Colonic mucosa (tissue), 4 donors: ENCODE measurements around the gene TANC1. TPM values are rescaled to one million over a fixed set of nuclear protein-coding genes. Genes with fewer than 3 reads are reported as not detected.

Experiments
- DNase-seq: peaks from one replicate; pipeline ENCODE4 v3.0.0-alpha.2; 2020
- H3K27ac ChIP-seq: fragments of 200-600 bp; one replicate; pipeline ENCODE4 v1.8.0; 2021
- H3K27me3 ChIP-seq: fragments of 200-600 bp; one replicate; pipeline ENCODE4 v1.8.0; 2021
- H3K36me3 ChIP-seq: fragments of 200-600 bp; one replicate; pipeline ENCODE4 v1.8.0; 2021
- H3K4me1 ChIP-seq: fragments of 200-600 bp; one replicate; pipeline ENCODE4 v1.8.0; 2021; ENCODE audit warnings: mild to moderate bottlenecking
- H3K4me3 ChIP-seq: fragments of 200-600 bp; one replicate; pipeline ENCODE4 v1.8.0; 2021
- H3K9ac ChIP-seq, 2 donors: one replicate each; pipeline ENCODE4 v1.7.0; 2013; ENCODE audit warnings: control low read depth in 2 of 2, low read depth in 2 of 2, low read length in 2 of 2
- H3K9me3 ChIP-seq: fragments of 200-600 bp; one replicate; pipeline ENCODE4 v1.8.0; 2021
- intact Hi-C: fragments of 100-400 bp; cut with DNase I; formaldehyde crosslinking; loops from one replicate; pipeline ENCODE4 v1.14.1; 2022
- total RNA-seq, 2 donors: library from RNA; stranded (reverse); fragmentation: NEBNext Ultra II Directional in 1 of 2; extraction: Animal tissue kit (Norgen Biotek cat#: 25700) in 1 of 2; gene quantifications; one replicate each; pipeline ENCODE4 v1.2.1, GENCODE V29; 2021
- TF ChIP-seq, protein P1 (sequence below): fragments of 200-600 bp; IDR thresholded peaks from one replicate; pipeline ENCODE4 v1.8.0; 2022; ENCODE audit warnings: antibody characterized with exemption, mild to moderate bottlenecking
- donor health status: healthy.
- donor health status: DM: no; HTN: no; CAD: no.
- donor health status: DM: no; HTN: no; CAD: no.

TANC1 gene
- total RNA-seq, 2 donors from 2014 or later: 28.3 to 32.7 TPM

DNA sequence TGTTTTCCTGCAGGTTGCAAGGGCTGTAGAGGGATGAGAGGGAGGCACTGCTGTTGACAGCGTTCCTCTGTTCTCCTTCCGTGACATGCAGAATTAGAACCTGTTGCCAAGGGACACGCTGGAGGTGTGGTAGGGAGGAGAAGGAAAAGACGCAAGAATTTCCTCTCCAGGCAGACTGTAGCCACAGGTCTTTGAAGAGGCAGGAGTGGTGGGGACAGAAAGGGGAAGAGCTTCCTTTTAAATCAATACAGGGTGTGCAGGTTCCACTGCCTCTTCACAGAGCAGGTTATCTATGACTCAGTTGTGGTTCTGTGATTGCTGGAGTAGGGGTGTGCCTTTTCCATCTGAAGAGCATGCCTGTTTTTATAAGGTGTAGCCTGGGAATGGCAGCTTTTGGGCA lies 185.0 kb downstream of the TANC1 start:
- intact Hi-C loops: no loop called here
- no peaks in the 10 kb centered on the region for H3K9me3 ChIP-seq
- peak; percentile 84 for DNase-seq
- H3K27me3 ChIP-seq: no peaks in the 10 kb centered on the region
- peaks cover 27% of the 10 kb centered on the region for H3K4me1 ChIP-seq
- H3K9ac ChIP-seq: peak overlapping the region in 1 of 2 donors; percentile 62
- no peak overlapping the region for H3K4me3 ChIP-seq
- no peaks in the 10 kb centered on the region for H3K36me3 ChIP-seq
- TF ChIP-seq, protein P1, sequence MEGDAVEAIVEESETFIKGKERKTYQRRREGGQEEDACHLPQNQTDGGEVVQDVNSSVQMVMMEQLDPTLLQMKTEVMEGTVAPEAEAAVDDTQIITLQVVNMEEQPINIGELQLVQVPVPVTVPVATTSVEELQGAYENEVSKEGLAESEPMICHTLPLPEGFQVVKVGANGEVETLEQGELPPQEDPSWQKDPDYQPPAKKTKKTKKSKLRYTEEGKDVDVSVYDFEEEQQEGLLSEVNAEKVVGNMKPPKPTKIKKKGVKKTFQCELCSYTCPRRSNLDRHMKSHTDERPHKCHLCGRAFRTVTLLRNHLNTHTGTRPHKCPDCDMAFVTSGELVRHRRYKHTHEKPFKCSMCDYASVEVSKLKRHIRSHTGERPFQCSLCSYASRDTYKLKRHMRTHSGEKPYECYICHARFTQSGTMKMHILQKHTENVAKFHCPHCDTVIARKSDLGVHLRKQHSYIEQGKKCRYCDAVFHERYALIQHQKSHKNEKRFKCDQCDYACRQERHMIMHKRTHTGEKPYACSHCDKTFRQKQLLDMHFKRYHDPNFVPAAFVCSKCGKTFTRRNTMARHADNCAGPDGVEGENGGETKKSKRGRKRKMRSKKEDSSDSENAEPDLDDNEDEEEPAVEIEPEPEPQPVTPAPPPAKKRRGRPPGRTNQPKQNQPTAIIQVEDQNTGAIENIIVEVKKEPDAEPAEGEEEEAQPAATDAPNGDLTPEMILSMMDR: no peak
- peak overlapping the region; percentile 56 for H3K27ac ChIP-seq

DNA sequence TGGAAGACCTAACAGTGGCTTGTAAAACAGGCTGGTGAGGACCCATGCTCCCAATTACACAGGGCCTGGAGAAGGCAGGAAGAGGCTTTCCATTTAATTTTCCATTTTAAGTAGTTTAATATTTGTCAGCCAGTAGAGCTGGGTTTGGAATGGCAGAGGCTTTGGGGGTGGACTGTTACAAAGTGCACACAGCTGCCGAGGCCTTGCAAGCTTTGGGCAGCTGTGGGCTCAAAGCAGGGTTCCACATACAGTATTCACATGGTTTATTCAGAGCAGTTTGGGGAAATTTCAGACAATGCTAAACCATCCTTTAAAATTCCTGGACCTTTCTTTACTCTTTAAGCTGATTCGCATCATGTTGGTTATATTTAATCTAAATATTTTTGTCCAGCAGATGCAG lies 185.5 kb downstream of the TANC1 start:
- H3K9me3 ChIP-seq: no peaks in the 10 kb centered on the region
- H3K4me1 ChIP-seq: peaks cover 27% of the 10 kb centered on the region
- peak overlapping the region in 1 of 2 donors; percentile 68 for H3K9ac ChIP-seq
- intact Hi-C loops: no loop called here
- TF ChIP-seq, protein P1: no peak
- H3K36me3 ChIP-seq: no peaks in the 10 kb centered on the region
- H3K27ac ChIP-seq: peak overlapping the region; percentile 56
- H3K27me3 ChIP-seq: no peaks in the 10 kb centered on the region
- no peak for DNase-seq
- H3K4me3 ChIP-seq: no peak overlapping the region

DNA sequence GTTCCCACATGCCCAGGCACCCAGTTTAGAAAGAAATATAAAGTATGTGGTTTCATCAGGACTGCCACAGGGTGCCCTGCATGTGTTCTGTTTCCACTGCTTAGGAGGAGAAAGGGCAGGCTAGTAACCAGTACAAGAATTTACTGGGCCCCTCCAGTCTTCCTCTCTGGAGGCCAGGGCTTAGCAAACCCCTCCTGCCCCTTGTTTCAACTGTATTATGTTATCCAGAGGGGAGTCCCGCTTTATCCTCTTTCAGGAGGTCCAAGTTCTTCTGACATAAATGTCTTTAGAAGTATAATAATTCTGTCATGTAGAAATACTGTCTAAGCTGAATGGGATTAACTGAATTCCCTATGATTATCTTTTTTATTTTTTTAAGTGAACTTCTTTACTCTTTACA lies 185.9 kb downstream of the TANC1 start:
- Histone ChIP-seq H3K9ac (peak overlapping the region in 1 of 2 donors; percentile 68), H3K27ac (peak overlapping the region; percentile 56)

DNA sequence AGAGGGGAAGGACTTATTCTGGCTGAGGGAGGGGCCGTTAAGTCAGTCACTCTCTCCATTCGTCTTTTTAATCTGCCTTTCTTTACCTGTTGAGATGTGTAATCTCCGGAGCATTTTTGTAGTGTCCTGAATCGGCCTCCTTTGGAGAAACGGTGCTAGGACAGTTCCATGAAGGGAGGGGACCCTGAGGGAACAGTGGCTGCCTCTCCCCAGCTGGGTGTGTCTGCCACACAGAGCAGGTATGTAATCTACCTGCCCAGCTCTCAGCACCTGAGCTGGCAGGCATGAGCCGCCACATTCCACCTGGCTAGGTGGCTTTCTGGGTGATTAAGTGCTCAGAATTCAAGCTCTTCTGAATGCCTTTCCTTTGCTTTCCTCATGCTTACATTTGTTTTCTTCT lies 186.9 kb downstream of the TANC1 start:
- Histone ChIP-seq H3K27me3 (no peaks in the 10 kb centered on the region), H3K4me3 (no peak overlapping the region), H3K27ac (peak overlapping the region; percentile 67), H3K9me3 (no peaks in the 10 kb centered on the region), H3K9ac (peak overlapping the region in 1 of 2 donors; percentile 51), H3K36me3 (no peaks in the 10 kb centered on the region), H3K4me1 (peaks cover 27% of the 10 kb centered on the region)
- intact Hi-C loops: no loop called here
- TF ChIP-seq, protein P1: no peak
- DNase-seq: peak; percentile 77

More for the DNA sequence above, 185.9 kb downstream of the TANC1 start:
- TF ChIP-seq, protein P1: no peak
- intact Hi-C loops: no loop called here
- H3K4me1 ChIP-seq: peaks cover 27% of the 10 kb centered on the region
- H3K27me3 ChIP-seq: no peaks in the 10 kb centered on the region
- H3K4me3 ChIP-seq: no peak overlapping the region
- DNase-seq: no peak
- no peaks in the 10 kb centered on the region for H3K36me3 ChIP-seq
- H3K9me3 ChIP-seq: no peaks in the 10 kb centered on the region

DNA sequence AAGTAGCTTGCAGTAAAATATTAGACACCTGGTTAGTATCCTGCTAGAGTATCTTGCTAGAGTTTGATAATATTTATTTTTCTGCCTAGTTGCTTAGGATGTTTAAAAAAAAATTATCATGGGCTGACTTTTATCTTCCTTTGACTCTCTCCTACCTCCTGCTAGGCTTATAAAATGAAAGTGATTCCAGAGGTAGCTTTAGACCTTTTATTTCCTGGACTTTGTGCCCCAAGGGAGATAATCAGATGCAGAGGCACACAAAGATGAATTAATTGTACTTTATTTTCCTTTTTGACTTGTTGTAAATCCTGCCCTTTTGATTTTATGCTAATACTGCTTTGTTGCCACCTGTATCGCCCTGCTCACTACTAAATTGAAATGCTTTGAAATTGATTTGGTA lies 187.4 kb downstream of the TANC1 start:
- peaks cover 23% of the 10 kb centered on the region for H3K4me1 ChIP-seq
- peak overlapping the region in 1 of 2 donors; percentile 51 for H3K9ac ChIP-seq
- peak overlapping the region; percentile 67 for H3K27ac ChIP-seq

More for the DNA sequence above, 187.4 kb downstream of the TANC1 start:
- H3K27me3 ChIP-seq: no peaks in the 10 kb centered on the region
- H3K9me3 ChIP-seq: no peaks in the 10 kb centered on the region
- H3K36me3 ChIP-seq: no peaks in the 10 kb centered on the region
- TF ChIP-seq, protein P1: no peak
- intact Hi-C loops: no loop called here
- no peak overlapping the region for H3K4me3 ChIP-seq
- DNase-seq: no peak
